IPS-18c (cell line): ENCODE results near the gene SLC9A4.
"Not testable (repeated sequence)": the region's sequence is repeated elsewhere in the genome, so short reads cannot be mapped to it uniquely, and the experiment has no call there.

ENCODE experiments used
- H3K4me3 ChIP-seq: 2 replicates; pipeline ENCODE4 v1.7.0; 2013; ENCODE audit warnings: low read depth, mild to moderate bottlenecking, low read length, moderate library complexity; ENCODE audit not compliant: insufficient read depth
- H3K9me3 ChIP-seq: one replicate; pipeline ENCODE4 v1.6.1; 2013; ENCODE audit warnings: mild to moderate bottlenecking, low read length, moderate library complexity; ENCODE audit not compliant: control insufficient read depth, insufficient read depth

Gene SLC9A4

GRCh38 chr2:102562542-102562941, 89.5 kb downstream of the SLC9A4 start:
- not testable (repeated sequence) for H3K9me3 ChIP-seq, H3K4me3 ChIP-seq

- Histone ChIP-seq H3K9me3 (no peaks in the 10 kb centered on the region), H3K4me3 (no peak overlapping the region)
Observed at GRCh38 chr2:102575888-102576287, 102.9 kb downstream of the SLC9A4 start.

GRCh38 chr2:102578376-102578775, 105.3 kb downstream of the SLC9A4 start:
- Histone ChIP-seq H3K9me3 (no peaks in the 10 kb centered on the region), H3K4me3 (no peak overlapping the region)

GRCh38 chr2:102581911-102582310, 108.9 kb downstream of the SLC9A4 start:
- no peaks in the 10 kb centered on the region for H3K9me3 ChIP-seq
- H3K4me3 ChIP-seq: no peak overlapping the region

GRCh38 chr2:102582845-102583244, 109.8 kb downstream of the SLC9A4 start:
- Histone ChIP-seq H3K4me3 (no peak overlapping the region), H3K9me3 (no peaks in the 10 kb centered on the region)
